Sigmoid colon (tissue), 7 donors: ENCODE results near the gene TXNRD2. TPM values are rescaled to one million over a fixed set of nuclear protein-coding genes. Genes with fewer than 3 reads are reported as not detected.
A peak's percentile ranks its signal among the peaks of the same experiment; 100 is the strongest.

Experiments used
- DNase-seq: peaks from one replicate; pipeline ENCODE4 v3.0.0-alpha.2; 2019
- H3K27ac ChIP-seq, 4 donors: fragments of 200-600 bp; sonication (generic); one replicate each; pipeline ENCODE4 v1.5.1; 2016 to 2019; ENCODE audit warnings: mild to moderate bottlenecking in 1 of 4
- H3K27me3 ChIP-seq, 3 donors: fragments of 200-600 bp; sonication (generic); one replicate each; pipeline ENCODE4 v1.5.1; 2019; ENCODE audit warnings: mild to moderate bottlenecking in 1 of 3
- H3K36me3 ChIP-seq, 4 donors: fragments of 200-600 bp; sonication (generic); one replicate each; pipeline ENCODE4 v1.5.1; 2016 to 2019
- H3K4me1 ChIP-seq, 4 donors: fragments of 200-600 bp; sonication (generic); one replicate each; pipeline ENCODE4 v1.5.1; 2017 to 2019
- H3K4me3 ChIP-seq, 4 donors: fragments of 200-600 bp; sonication (generic); one replicate each; pipeline ENCODE4 v1.5.1; 2017 to 2019; ENCODE audit warnings: mild to moderate bottlenecking in 2 of 4, moderate library complexity in 1 of 4
- H3K9me3 ChIP-seq, 4 donors: fragments of 200-600 bp in 3 of 4; sonication (generic) in 3 of 4; one replicate each; pipeline versions ENCODE4 v1.5.1 to v1.6.1; 2013 to 2019
- EP300 ChIP-seq, 4 donors: sonication (generic); formaldehyde crosslinking; IDR thresholded peaks; one replicate each; pipeline ENCODE4 v1.6.1; 2017; ENCODE audit warnings: antibody characterized with exemption in 4 of 4
- POLR2A ChIP-seq, 2 donors: fragments of 450-650 bp; IDR thresholded peaks; one replicate each; pipeline ENCODE4 v1.6.1; 2016; ENCODE audit warnings: antibody characterized with exemption in 2 of 2, mild to moderate bottlenecking in 2 of 2, moderate library complexity in 2 of 2
- POLR2AphosphoS5 ChIP-seq, 4 donors: sonication (generic); formaldehyde crosslinking; IDR thresholded peaks; one replicate each; pipeline ENCODE4 v1.6.1; 2017; ENCODE audit warnings: antibody characterized with exemption in 4 of 4
- WGBS, 2 donors: extraction: QIAGEN DNeasy Blood & Tissue Kit; methylation state at CpG; one replicate each; pipeline ENCODE4 v1.1.7; 2013; 5-methylcytosine and 5-hydroxymethylcytosine counted together
- intact Hi-C: fragments of 100-400 bp; cut with DNase I; formaldehyde crosslinking; loops from one replicate; pipeline ENCODE4 v1.15.1; 2023
- polyA plus RNA-seq, 3 donors: library from polyadenylated mRNA; stranded (reverse); fragments of 200-250 nt; gene quantifications; one replicate each; pipeline ENCODE4 v1.2.3, GENCODE V29; 2013
- total RNA-seq, 4 donors: library from RNA; depleted of rRNA; stranded (reverse); fragments of >200 nt; gene quantifications; one replicate each; pipeline ENCODE4 v1.1.0, GENCODE V29; 2016
- TF ChIP-seq, protein P1 (sequence below), 4 experiments: fragments of 450-650 bp in 3 of 4; fragments of 200-600 bp in 1 of 4; IDR thresholded peaks; one replicate each; pipeline ENCODE4 v1.5.1; 2016 to 2019; ENCODE audit warnings: antibody characterized with exemption in 4 of 4, mild to moderate bottlenecking in 3 of 4, moderate library complexity in 2 of 4
- donor health status: healthy with polysubstance abuse.
- donor health status: Bipolar disorder and iron deficiency.
- donor health status: healthy.

TXNRD2 gene
- total and polyA plus RNA-seq, 7 donors = 13.2 to 29.6 (median 18.3) TPM

- H3K9me3 ChIP-seq = no peaks in the 10 kb centered on the region
- no peak for DNase-seq
- H3K36me3 ChIP-seq = peaks cover 0 to 43% (median 12%) of the 10 kb centered on the region in 4 donors
- WGBS, 2 donors = 17 to 70% methylated on average over 30 of the region's 30 CpGs
- TF ChIP-seq, protein P1, sequence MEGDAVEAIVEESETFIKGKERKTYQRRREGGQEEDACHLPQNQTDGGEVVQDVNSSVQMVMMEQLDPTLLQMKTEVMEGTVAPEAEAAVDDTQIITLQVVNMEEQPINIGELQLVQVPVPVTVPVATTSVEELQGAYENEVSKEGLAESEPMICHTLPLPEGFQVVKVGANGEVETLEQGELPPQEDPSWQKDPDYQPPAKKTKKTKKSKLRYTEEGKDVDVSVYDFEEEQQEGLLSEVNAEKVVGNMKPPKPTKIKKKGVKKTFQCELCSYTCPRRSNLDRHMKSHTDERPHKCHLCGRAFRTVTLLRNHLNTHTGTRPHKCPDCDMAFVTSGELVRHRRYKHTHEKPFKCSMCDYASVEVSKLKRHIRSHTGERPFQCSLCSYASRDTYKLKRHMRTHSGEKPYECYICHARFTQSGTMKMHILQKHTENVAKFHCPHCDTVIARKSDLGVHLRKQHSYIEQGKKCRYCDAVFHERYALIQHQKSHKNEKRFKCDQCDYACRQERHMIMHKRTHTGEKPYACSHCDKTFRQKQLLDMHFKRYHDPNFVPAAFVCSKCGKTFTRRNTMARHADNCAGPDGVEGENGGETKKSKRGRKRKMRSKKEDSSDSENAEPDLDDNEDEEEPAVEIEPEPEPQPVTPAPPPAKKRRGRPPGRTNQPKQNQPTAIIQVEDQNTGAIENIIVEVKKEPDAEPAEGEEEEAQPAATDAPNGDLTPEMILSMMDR (IDR thresholded peaks at IDR 0.05) = no peak
- no peak for TF ChIP-seq POLR2A (IDR thresholded peaks at IDR 0.05)
- no peak for TF ChIP-seq POLR2AphosphoS5 (IDR thresholded peaks at IDR 0.05)
- no peak for TF ChIP-seq EP300 (IDR thresholded peaks at IDR 0.05)
- H3K27me3 ChIP-seq = no peaks in the 10 kb centered on the region
- peak overlapping the region in 1 of 4 donors; percentile 39 for H3K27ac ChIP-seq
- H3K4me3 ChIP-seq = no peak overlapping the region
- H3K4me1 ChIP-seq = peaks cover 0 to 42% (median 37%) of the 10 kb centered on the region in 4 donors
- intact Hi-C loops = no loop called here
Observed at GRCh38 chr22:19962909-19963806, 21.5 kb upstream of the TXNRD2 start.

- H3K9me3 ChIP-seq = no peaks in the 10 kb centered on the region
- peaks cover 0 to 35% (median 9%) of the 10 kb centered on the region in 4 donors for H3K36me3 ChIP-seq
- H3K27ac ChIP-seq = peak overlapping the region in 2 of 4 donors; percentile 16 to 39
- DNase-seq = peak; percentile 86
- H3K4me1 ChIP-seq = peaks cover 0 to 42% (median 37%) of the 10 kb centered on the region in 4 donors
- no peaks in the 10 kb centered on the region for H3K27me3 ChIP-seq
- WGBS, 2 donors = 14 to 53% methylated on average over 22 of the region's 22 CpGs
- intact Hi-C loops = no loop called here
- TF ChIP-seq EP300 (IDR thresholded peaks at IDR 0.05) = no peak
- TF ChIP-seq, protein P1 (IDR thresholded peaks at IDR 0.05) = peak; percentile 10 to 48 (median 40)
- no peak overlapping the region for H3K4me3 ChIP-seq
Observed at GRCh38 chr22:19962246-19962908, 20.8 kb upstream of the TXNRD2 start.

DNA sequence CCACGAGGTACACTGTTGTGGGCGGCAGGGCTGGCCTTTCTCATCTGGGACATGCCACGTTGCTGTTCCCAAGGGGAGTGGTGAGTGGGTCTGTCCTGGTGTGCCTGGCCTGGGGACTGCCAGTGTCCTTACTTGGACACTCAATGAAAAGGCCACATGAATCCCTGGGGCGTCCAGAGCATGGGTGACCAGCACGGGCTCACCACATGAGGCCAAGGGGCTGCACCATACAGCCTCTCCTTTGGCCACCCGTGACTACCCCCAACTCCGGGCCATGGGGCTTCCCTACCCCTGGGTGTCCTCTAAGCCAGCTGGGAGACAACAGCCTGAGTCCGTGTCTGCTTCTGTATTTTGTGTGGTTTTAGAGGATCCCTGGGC lies 20.2 kb upstream of the TXNRD2 start:
- no peaks in the 10 kb centered on the region for H3K9me3 ChIP-seq
- no peak for DNase-seq

DNA sequence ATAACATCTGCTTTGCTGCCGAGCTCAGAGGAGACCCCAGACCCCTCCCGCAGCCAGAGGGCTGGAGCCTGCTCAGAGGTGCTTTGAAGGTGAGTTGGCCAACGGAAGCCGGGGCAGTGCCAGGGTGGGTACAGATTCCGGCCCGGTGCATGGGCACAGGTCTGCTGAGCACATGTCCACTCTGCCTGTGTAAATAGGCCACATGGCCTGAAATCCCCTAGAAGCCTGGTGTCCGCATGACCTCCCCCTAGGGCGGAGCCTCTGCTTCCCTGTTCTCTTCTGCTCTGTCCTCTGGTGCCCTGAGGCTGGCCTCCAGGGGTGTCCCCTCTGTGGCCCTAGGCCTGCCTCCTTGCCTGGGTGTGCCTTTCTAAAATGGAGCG lies 19.6 kb upstream of the TXNRD2 start:
- H3K4me1 ChIP-seq = peaks cover 0 to 51% (median 37%) of the 10 kb centered on the region in 4 donors

More for the DNA sequence above, 20.2 kb upstream of the TXNRD2 start:
- WGBS, 2 donors = 68 to 86% methylated on average over 8 of the region's 8 CpGs
- peak overlapping the region in 1 of 4 donors; percentile 16 for H3K27ac ChIP-seq
- no peak overlapping the region for H3K4me3 ChIP-seq
- intact Hi-C loops = no loop called here
- H3K4me1 ChIP-seq = peaks cover 0 to 47% (median 37%) of the 10 kb centered on the region in 4 donors
- H3K27me3 ChIP-seq = no peaks in the 10 kb centered on the region
- H3K36me3 ChIP-seq = peaks cover 0 to 30% (median 5%) of the 10 kb centered on the region in 4 donors
- TF ChIP-seq POLR2AphosphoS5 (IDR thresholded peaks at IDR 0.05) = no peak
- no peak for TF ChIP-seq EP300 (IDR thresholded peaks at IDR 0.05)
- TF ChIP-seq, protein P1 (IDR thresholded peaks at IDR 0.05) = no peak
- no peak for TF ChIP-seq POLR2A (IDR thresholded peaks at IDR 0.05)

More for the DNA sequence above, 19.6 kb upstream of the TXNRD2 start:
- DNase-seq = no peak
- intact Hi-C loops = no loop called here
- Histone ChIP-seq H3K36me3 (peaks cover 0 to 29% (median 4%) of the 10 kb centered on the region in 4 donors), H3K9me3 (no peaks in the 10 kb centered on the region), H3K27ac (no peak overlapping the region), H3K27me3 (no peaks in the 10 kb centered on the region), H3K4me3 (no peak overlapping the region)
- 80 to 92% methylated on average over 9 of the region's 9 CpGs for WGBS, 2 donors
- TF ChIP-seq POLR2AphosphoS5 (IDR thresholded peaks at IDR 0.05) (no peak), EP300 (IDR thresholded peaks at IDR 0.05) (no peak), POLR2A (IDR thresholded peaks at IDR 0.05) (no peak)
- TF ChIP-seq, protein P1 (IDR thresholded peaks at IDR 0.05) = no peak
